Stomach (tissue), 9 donors: ENCODE results near the gene SLC38A10. TPM values are rescaled to one million over a fixed set of nuclear protein-coding genes. Genes with fewer than 3 reads are reported as not detected.

ENCODE experiments used
- DNase-seq, 2 donors: peaks; one replicate each; pipeline versions ENCODE4 v3.0.0 to v3.0.0-alpha.2; 2013 to 2019
- H3K27ac ChIP-seq, 5 donors: fragments of 200-600 bp in 4 of 5; sonication (generic) in 4 of 5; one replicate each; pipeline ENCODE4 v1.5.1; 2013 to 2019; ENCODE audit warnings: mild to moderate bottlenecking in 1 of 5, moderate library complexity in 1 of 5
- H3K27me3 ChIP-seq, 3 donors: fragments of 200-600 bp; sonication (generic); one replicate each; pipeline ENCODE4 v1.5.1; 2017 to 2019; ENCODE audit warnings: mixed run types in 1 of 3
- H3K36me3 ChIP-seq, 4 donors: fragments of 200-600 bp; sonication (generic); 1 replicate in 3 of 4; 2 replicates in 1 of 4; pipeline ENCODE4 v1.5.1; 2016 to 2019
- H3K4me1 ChIP-seq, 4 donors: fragments of 200-600 bp; sonication (generic); one replicate each; pipeline ENCODE4 v1.5.1; 2016 to 2019
- H3K4me3 ChIP-seq, 4 donors: fragments of 200-600 bp; sonication (generic) in 3 of 4; one replicate each; pipeline ENCODE4 v1.5.1; 2016 to 2019; ENCODE audit warnings: mild to moderate bottlenecking in 1 of 4
- H3K9me3 ChIP-seq, 4 donors: fragments of 200-600 bp; sonication (generic); one replicate each; pipeline ENCODE4 v1.5.1; 2016 to 2019
- CTCF ChIP-seq, 7 experiments: fragments of 450-650 bp in 4 of 7; fragments of 200-600 bp in 3 of 7; sonication (generic) in 3 of 7; IDR thresholded peaks; one replicate each; pipeline ENCODE4 v1.5.1; 2016 to 2019; ENCODE audit warnings: antibody characterized with exemption in 7 of 7, control low read depth in 2 of 7, mild to moderate bottlenecking in 1 of 7
- EP300 ChIP-seq: sonication (generic); formaldehyde crosslinking; IDR thresholded peaks from one replicate; pipeline ENCODE4 v1.6.1; 2017; ENCODE audit warnings: antibody characterized with exemption
- POLR2A ChIP-seq, 4 donors: fragments of 450-650 bp; IDR thresholded peaks; one replicate each; pipeline ENCODE4 v1.6.1; 2016; ENCODE audit warnings: antibody characterized with exemption in 4 of 4, control low read depth in 2 of 4, mild to moderate bottlenecking in 1 of 4, moderate library complexity in 1 of 4
- POLR2AphosphoS5 ChIP-seq, 3 donors: sonication (generic); formaldehyde crosslinking; IDR thresholded peaks; one replicate each; pipeline ENCODE4 v1.6.1; 2016; ENCODE audit warnings: antibody characterized with exemption in 3 of 3
- whole genome bisulfite sequencing, 5 donors: extraction: QIAGEN DNeasy Blood & Tissue Kit in 3 of 5; methylation state at CpG; one replicate each; pipeline versions ENCODE4 v1.1.5 to v1.1.7; 2013 to 2018; 5-methylcytosine and 5-hydroxymethylcytosine counted together
- intact Hi-C: fragments of 100-400 bp; cut with DNase I; formaldehyde crosslinking; loops from one replicate; pipeline ENCODE4 v1.15.1; 2023; ENCODE audit warnings: low total_unique reads
- polyA plus RNA-seq, 3 donors: library from polyadenylated mRNA; stranded (reverse); fragments of 200-250 nt; gene quantifications; one replicate each; pipeline ENCODE4 v1.2.3, GENCODE V29; 2013
- total RNA-seq, 5 donors: library from RNA; depleted of rRNA; stranded (reverse); fragments of >200 nt; gene quantifications; one replicate each; pipeline versions ENCODE4 v1.1.0 to v1.2.3, GENCODE V29; 2014 to 2016
- donor health status: healthy with polysubstance abuse.
- donor health status: Bipolar disorder and iron deficiency.
- donor health status: healthy.

The SLC38A10 gene
- total and polyA plus RNA-seq, 8 donors, result 18.6 to 140 (median 67.3) TPM

GRCh38 chr17:81199482-81199830 is 95.7 kb downstream of the SLC38A10 start:
- WGBS, 5 donors, result 85 to 95% (median 94%) methylated on average over 11 to 18 of the region's 18 CpGs
- intact Hi-C loops, result no loop called here
- TF ChIP-seq EP300 (no peak), CTCF (IDR thresholded peaks at IDR 0.05) (no peak), POLR2A (IDR thresholded peaks at IDR 0.05) (no peak), POLR2AphosphoS5 (IDR thresholded peaks at IDR 0.05) (no peak)

GRCh38 chr17:81198826-81199481 is 96.2 kb downstream of the SLC38A10 start:
- TF ChIP-seq POLR2AphosphoS5 (IDR thresholded peaks at IDR 0.05) (no peak), POLR2A (IDR thresholded peaks at IDR 0.05) (no peak), EP300 (no peak), CTCF (IDR thresholded peaks at IDR 0.05) (no peak)
- intact Hi-C loops, result no loop called here
- H3K27ac ChIP-seq, result no peak overlapping the region
- no peaks in the 10 kb centered on the region for H3K27me3 ChIP-seq
- no peak for DNase-seq
- H3K4me3 ChIP-seq, result no peak overlapping the region
- WGBS, 5 donors, result 89 to 97% (median 92%) methylated on average over 12 to 22 of the region's 22 CpGs
- H3K36me3 ChIP-seq, result peaks cover 0 to 80% (median 59%) of the 10 kb centered on the region in 4 donors
- no peaks in the 10 kb centered on the region for H3K9me3 ChIP-seq
- peaks cover 0 to 22% (median 12%) of the 10 kb centered on the region in 4 donors for H3K4me1 ChIP-seq

More at GRCh38 chr17:81199482-81199830, 95.7 kb downstream of the SLC38A10 start:
- DNase-seq, result no peak
- Histone ChIP-seq H3K27me3 (no peaks in the 10 kb centered on the region), H3K4me1 (peaks cover 0 to 20% (median 12%) of the 10 kb centered on the region in 4 donors), H3K27ac (no peak overlapping the region), H3K4me3 (no peak overlapping the region), H3K36me3 (peaks cover 0 to 77% (median 61%) of the 10 kb centered on the region in 4 donors), H3K9me3 (no peaks in the 10 kb centered on the region)

GRCh38 chr17:81197831-81198490 is 97.1 kb downstream of the SLC38A10 start:
- no peaks in the 10 kb centered on the region for H3K9me3 ChIP-seq
- H3K27ac ChIP-seq, result no peak overlapping the region
- peaks cover 0 to 26% (median 12%) of the 10 kb centered on the region in 4 donors for H3K4me1 ChIP-seq
- H3K36me3 ChIP-seq, result peaks cover 0 to 78% (median 52%) of the 10 kb centered on the region in 4 donors
- TF ChIP-seq EP300, result no peak
- no peak for TF ChIP-seq CTCF (IDR thresholded peaks at IDR 0.05)
- TF ChIP-seq POLR2AphosphoS5 (IDR thresholded peaks at IDR 0.05), result no peak
- TF ChIP-seq POLR2A (IDR thresholded peaks at IDR 0.05), result no peak
- WGBS, 5 donors, result 89 to 100% (median 91%) methylated on average over 7 to 21 of the region's 21 CpGs
- no peaks in the 10 kb centered on the region for H3K27me3 ChIP-seq
- H3K4me3 ChIP-seq, result no peak overlapping the region
- no peak for DNase-seq
- intact Hi-C loops, result no loop called here

GRCh38 chr17:81197409-81197795 is 97.7 kb downstream of the SLC38A10 start:
- H3K27me3 ChIP-seq, result no peaks in the 10 kb centered on the region
- H3K4me3 ChIP-seq, result no peak overlapping the region
- peaks cover 0 to 26% (median 12%) of the 10 kb centered on the region in 4 donors for H3K4me1 ChIP-seq
- no peak for TF ChIP-seq CTCF (IDR thresholded peaks at IDR 0.05)
- no peak for TF ChIP-seq POLR2AphosphoS5 (IDR thresholded peaks at IDR 0.05)
- no peak for TF ChIP-seq EP300
- no peak for TF ChIP-seq POLR2A (IDR thresholded peaks at IDR 0.05)
- no peaks in the 10 kb centered on the region for H3K9me3 ChIP-seq
- intact Hi-C loops, result no loop called here
- no peak overlapping the region for H3K27ac ChIP-seq
- 89 to 93% (median 93%) methylated on average over 6 to 14 of the region's 14 CpGs for WGBS, 5 donors
- H3K36me3 ChIP-seq, result peaks cover 0 to 75% (median 50%) of the 10 kb centered on the region in 4 donors
- no peak for DNase-seq
